Activated CD8-positive, alpha-beta memory T cell treated with anti-CD3 and anti-CD28 coated beads, Interleukin-2, amount 50 U/mL, for 1 hour (primary cell): ENCODE data around the gene DGCR8.
"Not testable (repeated sequence)": the region's sequence is repeated elsewhere in the genome, so short reads cannot be mapped to it uniquely, and the experiment has no call there.

ENCODE experiments used
- DNase-seq: peaks from one replicate; pipeline ENCODE4 v3.0.0-alpha.2; 2020; ENCODE audit errors: extremely low read depth

Gene DGCR8

GRCh38 chr22:20066617-20067383, 13.2 kb upstream of the DGCR8 start:
- DNase-seq, result no peak

GRCh38 chr22:20067384-20067682, 12.7 kb upstream of the DGCR8 start:
- not testable (repeated sequence) for DNase-seq

GRCh38 chr22:20068640-20069039, 11.4 kb upstream of the DGCR8 start:
- no peak for DNase-seq

GRCh38 chr22:20069331-20070042, 10.6 kb upstream of the DGCR8 start:
- DNase-seq, result no peak

- DNase-seq, result no peak
Measured at GRCh38 chr22:20071524-20071972, 8.5 kb upstream of the DGCR8 start.

- DNase-seq, result no peak
Measured at GRCh38 chr22:20076627-20077172, 3.3 kb upstream of the DGCR8 start.

- DNase-seq, result no peak
Measured at GRCh38 chr22:20080445-20080775, 369 bp downstream of the DGCR8 start.

- DNase-seq, result no peak
Measured at GRCh38 chr22:20080776-20081654, 974 bp downstream of the DGCR8 start.

- DNase-seq, result no peak
Measured at GRCh38 chr22:20083157-20083890, 3.3 kb downstream of the DGCR8 start.

GRCh38 chr22:20083891-20084546, 4.0 kb downstream of the DGCR8 start:
- DNase-seq, result no peak

- no peak for DNase-seq
Measured at GRCh38 chr22:20084547-20085413, 4.7 kb downstream of the DGCR8 start.

- DNase-seq, result no peak
Measured at GRCh38 chr22:20085651-20086050, 5.6 kb downstream of the DGCR8 start.

GRCh38 chr22:20086101-20086599, 6.1 kb downstream of the DGCR8 start:
- DNase-seq, result no peak

- DNase-seq, result no peak
Measured at GRCh38 chr22:20086763-20087162, 6.7 kb downstream of the DGCR8 start.

- no peak for DNase-seq
Measured at GRCh38 chr22:20087319-20088262, 7.5 kb downstream of the DGCR8 start.

- no peak for DNase-seq
Measured at GRCh38 chr22:20088263-20088648, 8.2 kb downstream of the DGCR8 start.

- no peak for DNase-seq
Measured at GRCh38 chr22:20089226-20089976, 9.4 kb downstream of the DGCR8 start.
